Measurements from ENCODE around the gene ADCK2. TPM values are rescaled to one million over a fixed set of nuclear protein-coding genes. Genes with fewer than 3 reads are reported as not detected.
A peak's percentile ranks its signal among the peaks of the same experiment; 100 is the strongest.

ADCK2 gene
- total and polyA plus RNA-seq, 2 donors (not counting 3 experiments of a cell fraction or from before 2014, with no cell fraction given): 10.3 to 13.3 TPM

- no peak overlapping the region for H3K9ac ChIP-seq (replicated peaks; ENCODE audit: extremely low read depth, insufficient read depth, low read length)
- ChIA-PET CTCF (no interaction called here), POLR2A (no interaction called here)
- H2AFZ ChIP-seq (ENCODE audit: low read depth, low read length): no peak overlapping the region
- TF ChIP-seq POLR2A (IDR thresholded peaks at IDR 0.05; ENCODE audit: low read depth, low read length) (no peak), POLR2AphosphoS5 (IDR thresholded peaks at IDR 0.05; ENCODE audit: insufficient read depth, low read depth, low read length) (no peak), EZH2 (IDR thresholded peaks at IDR 0.05; ENCODE audit: borderline replicate concordance, low read depth, low read length, severe bottlenecking) (no peak), FOS (IDR thresholded peaks at IDR 0.05; ENCODE audit: borderline replicate concordance, insufficient read depth, low read length) (no peak), MAX (IDR thresholded peaks at IDR 0.05; ENCODE audit: insufficient read depth, insufficient read length) (no peak)
- DNase-seq (ENCODE audit: low read depth, low spot score) (no peak), FAIRE-seq (no peak)
- H3K27ac ChIP-seq (ENCODE audit: insufficient read depth, low read depth, low read length): no peak overlapping the region
- no peaks in the 10 kb centered on the region for H3K9me3 ChIP-seq (replicated peaks; ENCODE audit: control insufficient read depth, insufficient read depth, low read length)
- no peaks in the 10 kb centered on the region for H3K79me2 ChIP-seq (ENCODE audit: control insufficient read depth, insufficient read depth, low read length)
- H3K4me1 ChIP-seq (ENCODE audit: control insufficient read depth, extremely low read depth, insufficient read depth, low read length): peaks cover 5% of the 10 kb centered on the region
- no peak overlapping the region for H3K4me2 ChIP-seq (ENCODE audit: insufficient read depth, low read length)
- dilution Hi-C loops (cut with MboI; ENCODE audit: extremely low pct_ligation_motif_present, low sequenced_read_pairs) (no loop called here), intact Hi-C loops (cut with micrococcal nuclease) (no loop called here)
- no peaks in the 10 kb centered on the region for H4K20me1 ChIP-seq (replicated peaks; ENCODE audit: control insufficient read depth, extremely low read depth, insufficient read depth, low read length)
- no TSS peak for BruUV-seq (replicated peaks)
- H3K9me1 ChIP-seq (replicated peaks; ENCODE audit: control insufficient read depth, extremely low read depth, insufficient read depth, low read length): no peaks in the 10 kb centered on the region
- no peaks in the 10 kb centered on the region for H3K36me3 ChIP-seq (ENCODE audit: control insufficient read depth in 2 of 2, extremely low read depth in 1 of 2, insufficient read depth in 2 of 2, low read length in 2 of 2)
- no peaks in the 10 kb centered on the region for H3K27me3 ChIP-seq (ENCODE audit: control insufficient read depth in 2 of 2, insufficient read depth in 2 of 2, low read length in 2 of 2)
- no peak overlapping the region for H3K4me3 ChIP-seq (replicated peaks in 1 of 3; ENCODE audit: insufficient read depth in 1 of 3, low read depth in 1 of 3, low read length in 3 of 3)
These were observed 52.0 kb downstream of the ADCK2 start for GRCh38 chr7:140724706-140725105.

- POLR2A ChIA-PET: no interaction called here
- DNase-seq (ENCODE audit: low read depth, low spot score) (peak; percentile 7), FAIRE-seq (no peak)
- H2AFZ ChIP-seq (ENCODE audit: low read depth, low read length): no peak overlapping the region
- H3K4me1 ChIP-seq (ENCODE audit: control insufficient read depth, extremely low read depth, insufficient read depth, low read length): no peaks in the 10 kb centered on the region
- no peak overlapping the region for H3K4me3 ChIP-seq (replicated peaks in 1 of 3; ENCODE audit: insufficient read depth in 1 of 3, low read depth in 1 of 3, low read length in 3 of 3)
- H3K27me3 ChIP-seq (ENCODE audit: control insufficient read depth in 2 of 2, insufficient read depth in 2 of 2, low read length in 2 of 2): no peaks in the 10 kb centered on the region
- no peak overlapping the region for H3K4me2 ChIP-seq (ENCODE audit: insufficient read depth, low read length)
- no peaks in the 10 kb centered on the region for H3K79me2 ChIP-seq (ENCODE audit: control insufficient read depth, insufficient read depth, low read length)
- dilution Hi-C loops (cut with MboI; ENCODE audit: extremely low pct_ligation_motif_present, low sequenced_read_pairs): no loop called here
- intact Hi-C loops (cut with micrococcal nuclease): no loop called here
- CTCF ChIA-PET: interaction anchor here (0.8 to 1.8 kb wide), 7 partner anchors 12 to 807 kb away, joined by 3 to 5 read pairs (median 3); no protein-coding TSS in a partner anchor
- no peak overlapping the region for H3K9ac ChIP-seq (replicated peaks; ENCODE audit: extremely low read depth, insufficient read depth, low read length)
- H3K27ac ChIP-seq (ENCODE audit: insufficient read depth, low read depth, low read length): no peak overlapping the region
- BruUV-seq (replicated peaks): no TSS peak
- TF ChIP-seq JUN (IDR thresholded peaks at IDR 0.05; ENCODE audit: borderline replicate concordance, insufficient read depth, insufficient read length, low read depth) (no peak), POLR2A (IDR thresholded peaks at IDR 0.05; ENCODE audit: low read depth, low read length) (no peak), EZH2 (IDR thresholded peaks at IDR 0.05; ENCODE audit: borderline replicate concordance, low read depth, low read length, severe bottlenecking) (no peak), POLR2AphosphoS5 (IDR thresholded peaks at IDR 0.05; ENCODE audit: insufficient read depth, low read depth, low read length) (no peak), MAX (IDR thresholded peaks at IDR 0.05; ENCODE audit: insufficient read depth, insufficient read length) (no peak), MYC (IDR thresholded peaks at IDR 0.05; ENCODE audit: low read depth, low read length) (no peak), FOS (IDR thresholded peaks at IDR 0.05; ENCODE audit: borderline replicate concordance, insufficient read depth, low read length) (no peak), CTCF (IDR thresholded peaks at IDR 0.05; ENCODE audit: extremely low read depth in 1 of 2, insufficient read depth in 1 of 2, low read depth in 1 of 2, low read length in 2 of 2) (no peak), GATA2 (IDR thresholded peaks at IDR 0.05; ENCODE audit: insufficient read depth, insufficient read length, low read depth, low read length) (no peak)
- no peaks in the 10 kb centered on the region for H3K36me3 ChIP-seq (ENCODE audit: control insufficient read depth in 2 of 2, extremely low read depth in 1 of 2, insufficient read depth in 2 of 2, low read length in 2 of 2)
- no peaks in the 10 kb centered on the region for H4K20me1 ChIP-seq (replicated peaks; ENCODE audit: control insufficient read depth, extremely low read depth, insufficient read depth, low read length)
- no peaks in the 10 kb centered on the region for H3K9me3 ChIP-seq (replicated peaks; ENCODE audit: control insufficient read depth, insufficient read depth, low read length)
- no peaks in the 10 kb centered on the region for H3K9me1 ChIP-seq (replicated peaks; ENCODE audit: control insufficient read depth, extremely low read depth, insufficient read depth, low read length)
These were observed 53.5 kb downstream of the ADCK2 start for GRCh38 chr7:140726281-140726680.
